Epithelial cell of alveolus of lung (primary cell): Measurements from ENCODE around the gene AXIN1. TPM values are rescaled to one million over a fixed set of nuclear protein-coding genes. Genes with fewer than 3 reads are reported as not detected.

ENCODE experiments used
- total RNA-seq: library from RNA; depleted of rRNA; stranded (reverse); fragments of >200 nt; gene quantifications from 2 replicates; pipeline ENCODE4 v1.2.1, GENCODE V29; 2015

The AXIN1 gene
- total RNA-seq: 17.7 and 20.2 TPM in 2 replicates

GRCh38 chr16:352547-353403 lies at the start of gene AXIN1:
AXIN1 (minus strand) TSS chr16:352723; CDS start chr16:347025, 5,698 bp downstream.

GRCh38 chr16:401468-402348 lies 49.2 kb upstream of the AXIN1 start, which contains the start of gene DECR2:
DECR2 (plus strand) TSS chr16:401885; CDS start chr16:401964, 79 bp downstream.

GRCh38 chr16:397135-397661 lies 44.7 kb upstream of the AXIN1 start, which contains the start of gene NME4:
NME4 (plus strand) TSS chr16:397199; CDS start chr16:397223, 24 bp downstream.

GRCh38 chr16:381789-382717 lies 29.5 kb upstream of the AXIN1 start, which contains the start of gene PGAP6:
PGAP6 (minus strand) TSS chr16:381978; CDS start chr16:381821, 157 bp downstream.

GRCh38 chr16:370443-370842 lies 17.9 kb upstream of the AXIN1 start, which contains the start of gene MRPL28:
MRPL28 (minus strand) TSS chr16:370538; CDS start chr16:370218, 320 bp downstream.

GRCh38 chr16:283033-283805 lies 69.3 kb downstream of the AXIN1 start, which contains the start of gene PDIA2:
PDIA2 (plus strand) TSS chr16:283164; CDS start chr16:283170, 6 bp downstream.

GRCh38 chr16:280552-280951 lies 72.0 kb downstream of the AXIN1 start, which contains the start of gene ARHGDIG:
ARHGDIG (plus strand) TSS chr16:280591; CDS start chr16:280681, 90 bp downstream.

GRCh38 chr16:275786-276232 lies 76.7 kb downstream of the AXIN1 start, which contains the start of gene RGS11:
RGS11 (minus strand) TSS chr16:275944; CDS start chr16:275911, 33 bp downstream.

Other genes with a start within 250 kb of the AXIN1 start
- 17.1 and 26.9 TPM in 2 replicates for gene NPRL3, start 214.1 kb downstream of the AXIN1 start, total RNA-seq
- not detected in 2 replicates for gene HBZ, start 200.1 kb downstream of the AXIN1 start, total RNA-seq
- not detected in 2 replicates for gene HBM, start 186.7 kb downstream of the AXIN1 start, total RNA-seq
- gene HBA2, start 179.8 kb downstream of the AXIN1 start, total RNA-seq: 0.91 TPM in 1 of 2 replicates, not detected in the other
- not detected in 2 replicates for gene HBA1, start 176.0 kb downstream of the AXIN1 start, total RNA-seq
- gene HBQ1, start 172.3 kb downstream of the AXIN1 start, total RNA-seq: 2.8 TPM in 1 of 2 replicates, not detected in the other
- 24.6 and 84.8 TPM in 2 replicates for gene LUC7L, start 123.3 kb downstream of the AXIN1 start, total RNA-seq
- 120 and 127 TPM in 2 replicates for gene FAM234A, start 117.9 kb downstream of the AXIN1 start, total RNA-seq
- 0.13 and 0.88 TPM in 2 replicates for gene RGS11, start 76.8 kb downstream of the AXIN1 start, total RNA-seq
- gene ARHGDIG, start 72.1 kb downstream of the AXIN1 start, total RNA-seq: 0.39 and 0.72 TPM in 2 replicates
- gene PDIA2, start 69.6 kb downstream of the AXIN1 start, total RNA-seq: 0.72 TPM in 1 of 2 replicates, not detected in the other
- 179 and 184 TPM in 2 replicates for gene MRPL28, start 17.8 kb upstream of the AXIN1 start, total RNA-seq
- gene PGAP6, start 29.3 kb upstream of the AXIN1 start, total RNA-seq: 53.6 and 64.8 TPM in 2 replicates
- gene NME4, start 44.5 kb upstream of the AXIN1 start, total RNA-seq: 174 and 184 TPM in 2 replicates
- gene DECR2, start 49.2 kb upstream of the AXIN1 start, total RNA-seq: 12.3 and 14.3 TPM in 2 replicates
- 14.5 and 18.5 TPM in 2 replicates for gene RAB11FIP3, start 72.9 kb upstream of the AXIN1 start, total RNA-seq
- gene CAPN15, start 175.0 kb upstream of the AXIN1 start, total RNA-seq: 37.4 and 47.7 TPM in 2 replicates
- not detected in 2 replicates for gene PRR35, start 207.7 kb upstream of the AXIN1 start, total RNA-seq
- 2.2 and 13.1 TPM in 2 replicates for gene NHLRC4, start 214.3 kb upstream of the AXIN1 start, total RNA-seq
- gene PIGQ, start 217.2 kb upstream of the AXIN1 start, total RNA-seq: 38.7 and 40.2 TPM in 2 replicates
- 14.5 and 15.1 TPM in 2 replicates for gene RAB40C, start 237.3 kb upstream of the AXIN1 start, total RNA-seq